Measurements from ENCODE around the gene CYP27B1.

Gene CYP27B1

GRCh38 chr12:57750561-57751431 is 16.1 kb downstream of the CYP27B1 start:
- DNase-seq: no peak

GRCh38 chr12:57749061-57749460 is 17.8 kb downstream of the CYP27B1 start:
- no peak for DNase-seq

- no peak for DNase-seq
Measured at GRCh38 chr12:57746025-57746424, 20.9 kb downstream of the CYP27B1 start.

- no peak for DNase-seq
Measured at GRCh38 chr12:57745485-57745881, 21.4 kb downstream of the CYP27B1 start.

GRCh38 chr12:57744777-57745484 is 21.9 kb downstream of the CYP27B1 start, which contains the start of gene TSPAN31:
Gene TSPAN31, plus strand, starts transcription at chr12:57745039. Its CDS starts 116 bp downstream, at chr12:57745155.
- peak; percentile 91 for DNase-seq

GRCh38 chr12:57744194-57744776 is 22.6 kb downstream of the CYP27B1 start:
- peak; percentile 61 for DNase-seq

- no peak for DNase-seq
Measured at GRCh38 chr12:57743769-57744168, 23.1 kb downstream of the CYP27B1 start.

GRCh38 chr12:57741844-57742738 is 24.8 kb downstream of the CYP27B1 start:
- peak; percentile 65 for DNase-seq

- no peak for DNase-seq
Measured at GRCh38 chr12:57741413-57741789, 25.5 kb downstream of the CYP27B1 start.

- DNase-seq: peak; percentile 62
Measured at GRCh38 chr12:57740656-57741412, 26.0 kb downstream of the CYP27B1 start.

- DNase-seq: no peak
Measured at GRCh38 chr12:57739914-57740538, 26.9 kb downstream of the CYP27B1 start.

- DNase-seq: no peak
Measured at GRCh38 chr12:57739387-57739786, 27.5 kb downstream of the CYP27B1 start.

- no peak for DNase-seq
Measured at GRCh38 chr12:57738661-57739237, 28.1 kb downstream of the CYP27B1 start, which contains the start of gene AGAP2. Gene AGAP2, minus strand, starts transcription at chr12:57738742. Its CDS starts 496 bp downstream, at chr12:57738246.

GRCh38 chr12:57737467-57738460 is 29.1 kb downstream of the CYP27B1 start:
- no peak for DNase-seq

GRCh38 chr12:57736741-57737466 is 30.0 kb downstream of the CYP27B1 start:
- DNase-seq: no peak

GRCh38 chr12:57735952-57736740 is 30.7 kb downstream of the CYP27B1 start:
- no peak for DNase-seq

- DNase-seq: no peak
Measured at GRCh38 chr12:57735198-57735855, 31.6 kb downstream of the CYP27B1 start.
